ENCODE data around the gene CAPN9.

DNA sequence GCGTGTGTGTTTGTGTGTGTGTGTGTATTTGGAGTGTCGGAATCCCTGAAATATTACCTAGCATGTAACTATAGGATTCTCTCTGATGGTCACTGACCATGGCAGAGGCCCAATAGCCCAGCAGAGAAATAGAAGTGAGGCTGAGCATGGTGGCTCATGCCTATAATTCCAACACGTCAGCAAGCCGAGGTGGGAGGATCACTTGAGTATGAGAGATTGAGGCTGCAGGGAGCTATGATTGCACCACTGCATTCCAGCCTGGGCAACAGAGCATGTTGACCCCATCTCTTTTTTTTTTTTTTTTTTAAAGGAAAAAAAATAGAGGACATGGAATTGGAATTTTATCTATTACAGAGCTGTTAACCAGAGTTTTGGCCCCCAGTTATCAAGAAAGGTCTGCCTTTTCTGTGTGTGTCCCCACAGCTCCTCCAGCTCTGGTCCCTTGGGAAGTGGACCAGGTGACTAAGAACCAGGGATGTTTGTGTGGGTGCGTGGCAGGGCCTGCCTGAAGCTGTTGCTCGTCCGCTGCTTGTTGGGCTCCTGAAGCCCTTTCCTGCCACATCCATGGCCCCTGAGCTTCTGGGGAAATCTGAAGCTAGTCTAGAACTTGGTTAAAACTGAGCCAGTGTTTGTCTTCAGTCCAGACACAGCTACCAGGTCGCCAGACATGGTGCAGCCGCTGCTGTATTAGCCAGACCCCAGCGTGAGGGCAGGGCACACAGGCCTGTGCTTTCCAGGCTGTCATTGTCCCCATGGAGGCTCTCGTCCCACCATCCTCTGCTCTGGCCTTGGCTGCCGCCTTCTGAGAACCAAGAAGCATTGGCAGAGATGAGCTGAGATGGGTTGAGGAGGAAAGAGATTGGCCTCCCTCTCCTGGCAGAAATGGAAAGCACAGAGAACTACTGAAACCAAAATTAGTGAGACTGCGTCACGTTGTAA, 25.5 kb downstream of the CAPN9 start:
- TF ChIP-seq, protein P1, sequence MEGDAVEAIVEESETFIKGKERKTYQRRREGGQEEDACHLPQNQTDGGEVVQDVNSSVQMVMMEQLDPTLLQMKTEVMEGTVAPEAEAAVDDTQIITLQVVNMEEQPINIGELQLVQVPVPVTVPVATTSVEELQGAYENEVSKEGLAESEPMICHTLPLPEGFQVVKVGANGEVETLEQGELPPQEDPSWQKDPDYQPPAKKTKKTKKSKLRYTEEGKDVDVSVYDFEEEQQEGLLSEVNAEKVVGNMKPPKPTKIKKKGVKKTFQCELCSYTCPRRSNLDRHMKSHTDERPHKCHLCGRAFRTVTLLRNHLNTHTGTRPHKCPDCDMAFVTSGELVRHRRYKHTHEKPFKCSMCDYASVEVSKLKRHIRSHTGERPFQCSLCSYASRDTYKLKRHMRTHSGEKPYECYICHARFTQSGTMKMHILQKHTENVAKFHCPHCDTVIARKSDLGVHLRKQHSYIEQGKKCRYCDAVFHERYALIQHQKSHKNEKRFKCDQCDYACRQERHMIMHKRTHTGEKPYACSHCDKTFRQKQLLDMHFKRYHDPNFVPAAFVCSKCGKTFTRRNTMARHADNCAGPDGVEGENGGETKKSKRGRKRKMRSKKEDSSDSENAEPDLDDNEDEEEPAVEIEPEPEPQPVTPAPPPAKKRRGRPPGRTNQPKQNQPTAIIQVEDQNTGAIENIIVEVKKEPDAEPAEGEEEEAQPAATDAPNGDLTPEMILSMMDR (IDR thresholded peaks at IDR 0.05; ENCODE audit: low read depth, low read length, missing input control), result peak; percentile 70
- TF ChIP-seq GABPA (IDR thresholded peaks at IDR 0.05 in 1 of 2, conservative IDR thresholded peaks at IDR 0.05 in 1 of 2), result no peak
- no peak for TF ChIP-seq TAF1 (conservative IDR thresholded peaks at IDR 0.05)
- TF ChIP-seq RXRA (IDR thresholded peaks at IDR 0.05), result peak in 1 of 2 donors; percentile 57
- TF ChIP-seq, protein P2, sequence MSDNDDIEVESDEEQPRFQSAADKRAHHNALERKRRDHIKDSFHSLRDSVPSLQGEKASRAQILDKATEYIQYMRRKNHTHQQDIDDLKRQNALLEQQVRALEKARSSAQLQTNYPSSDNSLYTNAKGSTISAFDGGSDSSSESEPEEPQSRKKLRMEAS (IDR thresholded peaks at IDR 0.05), result no peak
- peak; percentile 96 to 98 for TF ChIP-seq RAD21 (IDR thresholded peaks at IDR 0.05)
- no peak for TF ChIP-seq JUND (IDR thresholded peaks at IDR 0.05)
- TF ChIP-seq, protein P3, sequence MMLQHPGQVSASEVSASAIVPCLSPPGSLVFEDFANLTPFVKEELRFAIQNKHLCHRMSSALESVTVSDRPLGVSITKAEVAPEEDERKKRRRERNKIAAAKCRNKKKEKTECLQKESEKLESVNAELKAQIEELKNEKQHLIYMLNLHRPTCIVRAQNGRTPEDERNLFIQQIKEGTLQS (IDR thresholded peaks at IDR 0.05), result no peak

All from liver (tissue), 3 donors.